ENCODE measurements around the gene EXD3. TPM values are rescaled to one million over a fixed set of nuclear protein-coding genes. Genes with fewer than 3 reads are reported as not detected.

The EXD3 gene
- total RNA-seq, 1 experiment from 2014 or later: 15.3 TPM

- Histone ChIP-seq H2BK5ac (ENCODE audit: insufficient read length, low read length) (no peak overlapping the region), H4K20me1 (ENCODE audit: control insufficient read depth, insufficient read depth, insufficient read length) (no peaks in the 10 kb centered on the region), H3K56ac (ENCODE audit: insufficient read length, low read depth, low read length) (no peak overlapping the region), H3K23me2 (ENCODE audit: insufficient read length, low read depth, low read length, poor library complexity, severe bottlenecking) (no peaks in the 10 kb centered on the region), H3K27ac (ENCODE audit: insufficient read length, low read depth, low read length) (no peak overlapping the region), H3K9ac (ENCODE audit: extremely low read depth, insufficient read length, low read length) (no peak overlapping the region), H2AK5ac (ENCODE audit: insufficient read length, low read length) (no peak overlapping the region), H2AFZ (ENCODE audit: low read length) (no peak overlapping the region), H3K79me2 (ENCODE audit: insufficient read depth, low read length) (no peaks in the 10 kb centered on the region), H3K18ac (ENCODE audit: insufficient read length, low read depth, low read length) (no peak overlapping the region), H3K23ac (ENCODE audit: insufficient read length, low read depth, low read length) (no peak overlapping the region), H4K5ac (ENCODE audit: insufficient read length, low read depth, low read length) (no peak overlapping the region), H3K4me2 (ENCODE audit: insufficient read depth, insufficient read length, low read length) (no peak overlapping the region), H4K91ac (ENCODE audit: insufficient read length, low read depth, low read length) (no peak overlapping the region), H3K14ac (ENCODE audit: insufficient read depth, low read length) (no peak overlapping the region), H2BK20ac (ENCODE audit: low read depth, low read length, poor library complexity, severe bottlenecking) (no peak overlapping the region), H3K27me3 (ENCODE audit: insufficient read depth, low read length) (no peaks in the 10 kb centered on the region), H2BK12ac (ENCODE audit: insufficient read length, low read depth, low read length) (no peak overlapping the region), H3K4me1 (ENCODE audit: insufficient read depth, low read length) (no peaks in the 10 kb centered on the region), H2BK15ac (ENCODE audit: low read depth, low read length) (no peak overlapping the region), H3K79me1 (ENCODE audit: insufficient read depth, low read depth, low read length, poor library complexity, severe bottlenecking) (no peaks in the 10 kb centered on the region), H3T11ph (ENCODE audit: low read length) (no peak overlapping the region), H3K9me3 (ENCODE audit: control insufficient read depth, low read depth, low read length) (no peaks in the 10 kb centered on the region), H2BK120ac (ENCODE audit: low read depth, low read length, poor library complexity, severe bottlenecking) (no peak overlapping the region), H4K8ac (replicated peaks; ENCODE audit: insufficient read length, low read depth, low read length) (no peak overlapping the region), H3K4ac (ENCODE audit: low read depth, low read length) (no peak overlapping the region)
- DNase-seq: no peak
- no peak overlapping the region; a peak in 1 of 5 replicates for H3K4me3 Mint-ChIP-seq
- H3K27ac Mint-ChIP-seq: no peak overlapping the region
- WGBS (ENCODE audit: extremely low coverage, insufficient read length, low lambda C conversion rate): no CpG with 5 or more reads among the region's 22 CpGs
- H3K9me3 Mint-ChIP-seq: no peaks in the 10 kb centered on the region
- 0 out of 4 replicates have a peak, but pooled peaks cover 0 to 3% of the 10 kb centered on the region in 2 experiments for H3K4me1 Mint-ChIP-seq
- no peak for TF ChIP-seq CTCF (conservative IDR thresholded peaks at IDR 0.05)
- H3K36me3 Mint-ChIP-seq (ENCODE audit: insufficient read depth in 1 of 3, low read depth in 3 of 3): peaks cover 8 to 49% (median 37%) of the 10 kb centered on the region in 3 experiments; a peak in 6 of 7 replicates
- no peaks in the 10 kb centered on the region; the same call in 1 of the 2 replicates for H3K27me3 Mint-ChIP-seq (ENCODE audit: low read depth)
Measured at GRCh38 chr9:137264067-137264466, 158.9 kb downstream of the EXD3 start.
